AG09319 (cell line): ENCODE data around the gene RNF112.
A peak's percentile ranks its signal among the peaks of the same experiment; 100 is the strongest.

Experiments
- DNase-seq: peaks from one replicate; pipeline ENCODE4 v3.0.0-alpha.2; 2010; ENCODE audit warnings: low read depth; ENCODE audit errors: extremely low read depth
- CTCF ChIP-seq: IDR thresholded peaks from 2 replicates; pipeline ENCODE4 v1.5.1; 2011; ENCODE audit warnings: low read depth, mild to moderate bottlenecking, inconsistent platforms, low read length, moderate library complexity

RNF112 gene

DNA sequence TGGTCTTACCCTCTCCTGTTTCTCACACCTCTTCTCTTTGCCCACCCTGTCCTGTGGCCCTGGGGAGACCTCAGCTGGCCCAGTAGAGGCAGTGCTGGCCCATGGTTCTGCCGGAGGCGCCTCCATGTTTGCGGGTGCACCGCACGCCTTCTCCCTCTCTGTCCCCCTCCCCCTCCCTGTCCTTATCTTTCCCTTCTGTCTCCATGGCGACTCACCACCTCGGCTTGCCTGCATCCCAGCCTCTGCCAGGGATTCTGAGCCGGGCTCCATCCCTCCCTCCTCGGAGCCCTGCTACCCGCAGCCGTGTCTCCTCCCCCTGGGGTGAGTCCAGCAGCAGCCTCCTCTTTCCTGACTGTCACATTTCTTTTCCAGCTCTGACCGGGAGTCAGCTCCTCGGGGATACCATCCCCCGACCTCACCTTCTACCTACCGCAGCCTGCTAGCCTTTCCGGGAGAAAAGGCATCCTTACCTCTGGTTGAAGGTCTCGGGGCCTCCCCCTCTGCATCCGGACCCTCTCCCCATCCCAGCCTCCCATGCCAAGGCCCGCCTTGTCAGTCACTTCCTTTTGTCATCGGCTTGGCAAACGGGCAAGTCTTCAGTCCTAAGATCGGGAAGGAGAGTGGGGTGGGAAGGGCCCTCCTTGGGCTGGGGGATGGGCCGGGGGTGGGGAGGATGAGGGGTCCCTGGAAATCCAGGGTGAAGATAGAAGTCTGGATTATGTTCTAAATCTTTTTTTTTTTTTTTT is at the start of gene RNF112:
Gene RNF112, plus strand, starts transcription at position 358 of the 746 bp plus-strand sequence. Its CDS starts 177 bp downstream, at position 535.
- peak; percentile 14 for TF ChIP-seq CTCF
- no peak for DNase-seq

GRCh38 chr17:19361326-19361725 is 49.7 kb upstream of the RNF112 start:
- DNase-seq: no peak
- no peak for TF ChIP-seq CTCF

DNA sequence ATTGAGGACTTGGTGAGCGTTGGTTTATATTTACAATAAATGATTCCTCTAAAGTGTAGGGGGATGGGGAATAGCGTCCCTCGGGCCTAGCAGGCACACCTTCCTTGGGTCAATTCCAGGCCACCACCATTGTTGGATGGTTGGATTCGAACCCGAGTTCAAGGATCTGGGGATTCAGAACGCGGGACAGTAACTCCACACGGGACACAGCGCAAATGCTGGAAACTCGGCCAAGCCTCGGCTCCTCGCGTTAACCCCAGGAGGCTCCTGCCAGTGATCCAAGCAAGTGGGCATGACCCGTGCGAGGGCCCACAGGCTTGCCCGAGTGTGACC is 49.1 kb upstream of the RNF112 start:
- no peak for DNase-seq
- TF ChIP-seq CTCF: no peak

DNA sequence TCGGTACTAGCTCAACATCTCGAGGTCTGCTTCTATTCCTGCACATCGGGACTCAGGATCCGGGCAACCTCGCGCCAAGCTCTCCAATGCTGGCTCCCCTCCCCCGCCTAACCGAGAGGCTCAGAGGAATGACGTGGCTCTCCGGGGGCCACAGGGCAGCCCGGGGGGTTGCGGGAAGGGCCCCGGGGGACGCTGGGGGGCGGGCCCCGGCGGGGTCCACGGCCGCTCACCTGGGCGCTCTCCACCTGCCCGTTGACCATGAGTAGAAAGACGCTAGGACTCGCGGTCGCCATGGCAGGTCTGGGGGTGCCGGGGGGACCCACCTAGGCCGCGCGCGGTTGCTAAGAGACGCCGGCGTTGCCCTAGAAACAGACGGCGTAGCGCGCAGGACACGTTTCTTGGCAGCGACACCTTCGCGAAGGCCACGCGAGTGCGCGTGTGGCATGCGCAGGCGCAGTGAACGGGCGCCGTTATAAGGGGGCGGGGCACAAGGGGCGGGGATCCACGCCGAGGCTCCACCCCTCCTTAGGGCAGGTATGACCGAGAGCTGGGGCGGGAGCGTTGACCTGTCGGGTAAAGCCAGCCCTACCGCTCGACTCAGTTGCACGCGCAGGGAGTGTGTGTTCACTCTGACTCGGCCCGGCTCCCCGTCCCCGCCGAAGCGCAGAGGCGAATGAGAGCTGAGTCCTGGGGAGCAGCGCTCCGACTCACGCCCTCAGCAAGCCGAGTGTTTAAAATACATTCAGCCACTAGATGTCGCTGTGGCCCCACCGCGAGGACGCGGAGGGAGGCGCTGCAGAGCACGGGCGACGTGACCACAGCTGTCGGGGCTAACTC is 48.5 kb upstream of the RNF112 start, which contains the start of gene B9D1:
Gene B9D1, minus strand, starts transcription at position 447 of the 837 bp plus-strand sequence. Its CDS starts 154 bp downstream, at position 293.
- peak; percentile 80 for DNase-seq
- peak; percentile 87 for TF ChIP-seq CTCF

- no peak for DNase-seq
- TF ChIP-seq CTCF: no peak
Measured at GRCh38 chr17:19363114-19363438, 48.0 kb upstream of the RNF112 start.

- TF ChIP-seq CTCF: no peak
- no peak for DNase-seq
Measured at GRCh38 chr17:19363460-19364035, 47.5 kb upstream of the RNF112 start.
